IPS DF 6.9 (cell line): ENCODE measurements around the gene FKBP1B.
"Not testable (repeated sequence)": the region's sequence is repeated elsewhere in the genome, so short reads cannot be mapped to it uniquely, and the experiment has no call there.

Experiments
- DNase-seq: peaks from one replicate; pipeline ENCODE4 v3.0.0-alpha.2; 2013; ENCODE audit warnings: low read depth, low spot score
- H3K27ac ChIP-seq: one replicate; pipeline ENCODE4 v1.5.1; 2013; ENCODE audit warnings: low read length, control low read depth
- H3K27me3 ChIP-seq: 2 replicates; pipeline ENCODE4 v1.6.1; 2013; ENCODE audit warnings: mild to moderate bottlenecking, low read length; ENCODE audit not compliant: control insufficient read depth, insufficient read depth
- H3K36me3 ChIP-seq: 2 replicates; pipeline ENCODE4 v1.6.1; 2013; ENCODE audit warnings: low read length; ENCODE audit not compliant: control insufficient read depth, insufficient read depth
- H3K4me1 ChIP-seq: 2 replicates; pipeline ENCODE4 v1.6.1; 2013; ENCODE audit warnings: low read length; ENCODE audit not compliant: control insufficient read depth, insufficient read depth
- H3K4me3 ChIP-seq: 2 replicates; pipeline ENCODE4 v1.5.1; 2013; ENCODE audit warnings: mild to moderate bottlenecking, low read length
- H3K9me3 ChIP-seq: 2 replicates; pipeline ENCODE4 v1.6.1; 2013; ENCODE audit warnings: low read length, inconsistent platforms; ENCODE audit not compliant: control insufficient read depth, insufficient read depth
- WGBS: extraction: QIAGEN DNeasy Blood & Tissue Kit; methylation state at CpG from one replicate; pipeline ENCODE4 v1.1.7; 2013; ENCODE audit warnings: mixed read lengths, missing lambda C conversion rate; ENCODE audit not compliant: insufficient read length, insufficient coverage; 5-methylcytosine and 5-hydroxymethylcytosine counted together

Gene FKBP1B

DNA sequence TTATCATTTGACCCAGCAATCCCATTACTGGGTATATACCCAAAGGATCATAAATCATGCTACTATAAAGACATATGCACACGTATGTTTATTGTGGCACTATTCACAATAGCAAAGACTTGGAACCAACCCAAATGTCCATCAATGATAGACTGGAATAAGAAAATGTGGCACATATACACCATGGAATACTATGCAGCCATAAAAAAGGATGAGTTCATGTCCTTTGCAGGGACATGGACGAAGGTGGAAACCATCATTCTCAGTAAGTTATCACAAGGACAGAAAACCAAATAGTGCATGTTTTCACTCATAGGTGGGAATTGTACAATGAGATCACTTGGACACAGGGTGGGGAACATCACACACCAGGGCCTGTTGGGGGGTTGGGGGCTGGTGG is 51.2 kb downstream of the FKBP1B start:
- H3K4me3 ChIP-seq, H3K27me3 ChIP-seq, H3K36me3 ChIP-seq, H3K27ac ChIP-seq, H3K4me1 ChIP-seq, DNase-seq, H3K9me3 ChIP-seq: not testable (repeated sequence)
- WGBS = no CpG with 5 or more reads among the region's 2 CpGs

DNA sequence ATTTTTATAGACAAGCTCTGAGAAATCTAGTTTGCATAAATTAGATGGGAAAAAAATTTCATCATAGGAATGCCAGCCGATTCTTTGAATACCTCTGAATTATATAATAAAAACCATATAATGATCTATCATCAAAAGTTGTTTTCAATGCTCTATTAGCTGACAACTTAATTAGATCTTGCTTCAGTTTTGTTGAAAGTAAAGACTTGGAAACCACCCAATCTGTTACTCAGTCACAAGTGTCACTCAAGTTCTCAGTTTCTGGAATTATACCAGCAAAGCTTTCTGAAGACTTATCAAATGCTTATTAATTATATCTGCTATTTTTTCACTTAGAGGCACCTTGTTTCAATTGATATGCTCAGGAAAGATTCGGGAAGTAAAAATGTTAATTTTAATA is 52.5 kb downstream of the FKBP1B start:
- no peak overlapping the region for H3K4me3 ChIP-seq
- no peaks in the 10 kb centered on the region for H3K27me3 ChIP-seq
- no peaks in the 10 kb centered on the region for H3K9me3 ChIP-seq
- no peak for DNase-seq
- no peaks in the 10 kb centered on the region for H3K4me1 ChIP-seq
- no CpG with 5 or more reads among the region's 2 CpGs for WGBS
- no peak overlapping the region for H3K27ac ChIP-seq
- H3K36me3 ChIP-seq = no peaks in the 10 kb centered on the region

GRCh38 chr2:24102677-24103076 is 53.1 kb downstream of the FKBP1B start:
- H3K36me3 ChIP-seq = no peaks in the 10 kb centered on the region
- DNase-seq = no peak
- WGBS = no CpG with 5 or more reads among the region's 1 CpG
- no peaks in the 10 kb centered on the region for H3K27me3 ChIP-seq
- no peaks in the 10 kb centered on the region for H3K9me3 ChIP-seq
- no peak overlapping the region for H3K27ac ChIP-seq
- H3K4me1 ChIP-seq = no peaks in the 10 kb centered on the region
- H3K4me3 ChIP-seq = no peak overlapping the region

- DNase-seq = no peak
- no CpG with 5 or more reads among the region's 8 CpGs for WGBS
- no peaks in the 10 kb centered on the region for H3K27me3 ChIP-seq
- H3K27ac ChIP-seq = no peak overlapping the region
- no peaks in the 10 kb centered on the region for H3K36me3 ChIP-seq
- H3K4me3 ChIP-seq = no peak overlapping the region
- H3K9me3 ChIP-seq = no peaks in the 10 kb centered on the region
- H3K4me1 ChIP-seq = no peaks in the 10 kb centered on the region
These were observed 54.6 kb downstream of the FKBP1B start for GRCh38 chr2:24104110-24104650.

DNA sequence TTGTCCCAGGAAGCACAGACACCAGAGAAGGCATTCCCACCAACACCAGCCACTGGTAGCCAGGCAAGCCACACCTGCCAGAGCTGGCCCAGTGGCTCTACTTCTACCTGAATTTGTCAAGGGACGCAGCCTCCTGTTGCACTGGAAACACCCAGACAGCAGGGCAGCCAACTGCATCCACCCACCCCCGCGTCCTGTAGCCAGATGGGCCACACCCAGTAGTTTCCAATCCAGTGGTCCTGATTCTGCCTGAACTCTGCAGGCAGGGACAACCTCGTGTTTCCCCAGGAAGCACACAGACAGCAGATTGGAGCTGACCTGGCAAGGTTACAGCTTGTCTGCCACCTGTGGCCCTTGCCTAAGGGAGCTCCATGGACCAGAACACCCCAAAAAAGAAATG is 55.4 kb downstream of the FKBP1B start:
- Histone ChIP-seq H3K9me3 (no peaks in the 10 kb centered on the region), H3K4me3 (no peak overlapping the region), H3K4me1 (no peaks in the 10 kb centered on the region), H3K36me3 (no peaks in the 10 kb centered on the region), H3K27me3 (no peaks in the 10 kb centered on the region), H3K27ac (no peak overlapping the region)
- WGBS = no CpG with 5 or more reads among the region's 4 CpGs
- DNase-seq = no peak

DNA sequence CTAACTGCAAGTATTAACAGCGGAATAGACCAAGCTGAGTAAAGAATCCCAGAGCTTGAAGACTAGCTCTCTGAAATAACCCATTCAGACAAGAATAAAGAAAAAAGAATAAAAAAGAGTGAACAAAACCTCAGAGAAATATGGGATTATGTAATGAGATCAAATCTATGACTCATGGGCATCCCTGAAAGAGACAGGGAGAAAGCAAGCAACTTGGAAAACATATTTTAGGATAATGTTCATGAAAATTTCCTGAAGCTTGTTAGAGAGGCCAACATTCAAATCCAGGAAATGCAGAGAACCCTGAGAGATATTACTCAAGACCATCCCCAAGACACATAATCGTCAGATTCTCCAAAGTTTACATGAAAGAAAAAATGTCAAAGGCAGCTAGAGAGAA is 56.3 kb downstream of the FKBP1B start:
- no CpG with 5 or more reads among the region's 2 CpGs for WGBS
- Histone ChIP-seq H3K27me3 (no peaks in the 10 kb centered on the region), H3K4me3 (no peak overlapping the region), H3K36me3 (no peaks in the 10 kb centered on the region), H3K9me3 (no peaks in the 10 kb centered on the region), H3K27ac (no peak overlapping the region), H3K4me1 (no peaks in the 10 kb centered on the region)
- DNase-seq = no peak

GRCh38 chr2:24106786-24107185 is 57.2 kb downstream of the FKBP1B start:
- DNase-seq = no peak
- no peak overlapping the region for H3K27ac ChIP-seq
- H3K4me1 ChIP-seq = no peaks in the 10 kb centered on the region
- H3K27me3 ChIP-seq = no peaks in the 10 kb centered on the region
- no peaks in the 10 kb centered on the region for H3K36me3 ChIP-seq
- H3K4me3 ChIP-seq = no peak overlapping the region
- no peaks in the 10 kb centered on the region for H3K9me3 ChIP-seq

DNA sequence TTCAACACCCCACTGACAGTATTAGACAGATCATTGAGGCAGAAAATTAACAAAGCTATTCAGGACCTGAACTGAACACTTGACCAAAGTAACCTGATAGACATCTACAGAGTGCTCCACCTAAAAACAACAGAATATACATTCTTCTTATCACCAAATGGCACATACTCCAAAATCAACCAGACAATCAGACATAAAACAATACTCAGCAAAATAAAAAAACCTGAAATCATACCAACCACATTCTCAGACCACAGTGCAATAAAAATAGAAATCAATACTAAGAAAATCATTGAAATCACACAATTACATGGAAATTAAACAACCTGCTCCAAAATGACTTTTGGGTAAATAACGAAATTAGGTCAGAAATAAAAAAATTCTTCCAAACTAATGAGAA is 57.8 kb downstream of the FKBP1B start:
- Histone ChIP-seq H3K9me3 (no peaks in the 10 kb centered on the region), H3K4me1 (no peaks in the 10 kb centered on the region)
- no CpG with 5 or more reads among the region's 1 CpG for WGBS

GRCh38 chr2:24109431-24109830 is 59.9 kb downstream of the FKBP1B start:
- not testable (repeated sequence) for H3K27me3 ChIP-seq, H3K4me3 ChIP-seq, H3K27ac ChIP-seq, H3K36me3 ChIP-seq, H3K4me1 ChIP-seq, DNase-seq, H3K9me3 ChIP-seq
- no CpG with 5 or more reads among the region's 1 CpG for WGBS

More for the DNA sequence above, 57.8 kb downstream of the FKBP1B start:
- H3K27me3 ChIP-seq = no peaks in the 10 kb centered on the region
- no peaks in the 10 kb centered on the region for H3K36me3 ChIP-seq
- no peak for DNase-seq
- H3K27ac ChIP-seq = no peak overlapping the region
- H3K4me3 ChIP-seq = no peak overlapping the region

- no peaks in the 10 kb centered on the region for H3K9me3 ChIP-seq
- no peaks in the 10 kb centered on the region for H3K4me1 ChIP-seq
- no peak overlapping the region for H3K27ac ChIP-seq
- no peaks in the 10 kb centered on the region for H3K27me3 ChIP-seq
- no peak for DNase-seq
- no peaks in the 10 kb centered on the region for H3K36me3 ChIP-seq
- no CpG with 5 or more reads among the region's 7 CpGs for WGBS
- no peak overlapping the region for H3K4me3 ChIP-seq
These were observed 61.2 kb downstream of the FKBP1B start for GRCh38 chr2:24110660-24111303.

DNA sequence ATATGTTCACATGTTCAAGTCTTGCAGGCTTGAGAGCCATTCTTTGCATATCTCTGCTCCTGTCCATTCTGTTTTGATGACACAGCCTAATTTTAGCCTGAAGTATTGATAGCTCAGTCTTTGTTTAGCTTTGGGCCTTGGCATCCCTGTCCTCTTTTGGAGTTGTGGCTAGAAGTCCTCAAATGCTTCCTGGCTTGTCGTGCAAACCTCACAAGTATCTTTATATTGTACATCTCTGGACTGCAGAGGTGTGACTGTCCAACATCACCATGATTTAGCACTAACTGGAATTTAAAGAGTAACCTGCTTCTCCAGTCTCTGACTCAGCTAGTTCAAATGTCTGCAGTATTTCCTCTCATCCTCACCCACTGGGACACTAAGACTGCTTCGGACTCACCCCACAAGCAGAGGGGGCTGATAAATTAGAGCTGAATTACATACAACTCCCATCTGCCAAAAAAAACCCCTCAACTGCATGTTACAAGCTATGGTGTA is 61.9 kb downstream of the FKBP1B start:
- DNase-seq = no peak
- no peaks in the 10 kb centered on the region for H3K9me3 ChIP-seq
- no peaks in the 10 kb centered on the region for H3K27me3 ChIP-seq
- no peaks in the 10 kb centered on the region for H3K4me1 ChIP-seq
- no peaks in the 10 kb centered on the region for H3K36me3 ChIP-seq
- no CpG with 5 or more reads among the region's 2 CpGs for WGBS
- no peak overlapping the region for H3K4me3 ChIP-seq
- no peak overlapping the region for H3K27ac ChIP-seq
